ENCODE data around the gene ADAM29.
"Not testable (repeated sequence)": the region's sequence is repeated elsewhere in the genome, so short reads cannot be mapped to it uniquely, and the experiment has no call there.

Gene ADAM29

DNA sequence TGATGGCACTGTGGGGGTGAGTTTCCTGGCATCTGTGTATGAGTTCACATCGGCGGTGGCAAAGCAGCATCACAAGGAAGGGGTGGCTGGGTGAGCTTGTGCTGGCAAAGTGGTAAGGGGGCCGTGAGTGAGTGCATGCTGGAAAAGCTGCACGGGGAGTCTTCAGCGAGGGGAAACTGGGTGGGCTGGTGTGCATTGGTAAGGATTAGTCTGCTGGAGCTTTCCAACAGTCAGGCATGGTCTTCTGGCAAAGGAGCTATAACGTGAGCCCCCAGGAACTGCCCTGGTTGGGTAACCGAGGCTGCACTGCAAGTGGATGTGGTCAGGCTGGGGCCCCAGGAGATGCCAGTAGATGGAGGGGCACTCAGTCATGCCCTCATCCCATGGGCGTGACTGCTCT, 30.7 kb downstream of the ADAM29 start:
- DNase-seq (ENCODE audit: low spot score), result no peak

DNA sequence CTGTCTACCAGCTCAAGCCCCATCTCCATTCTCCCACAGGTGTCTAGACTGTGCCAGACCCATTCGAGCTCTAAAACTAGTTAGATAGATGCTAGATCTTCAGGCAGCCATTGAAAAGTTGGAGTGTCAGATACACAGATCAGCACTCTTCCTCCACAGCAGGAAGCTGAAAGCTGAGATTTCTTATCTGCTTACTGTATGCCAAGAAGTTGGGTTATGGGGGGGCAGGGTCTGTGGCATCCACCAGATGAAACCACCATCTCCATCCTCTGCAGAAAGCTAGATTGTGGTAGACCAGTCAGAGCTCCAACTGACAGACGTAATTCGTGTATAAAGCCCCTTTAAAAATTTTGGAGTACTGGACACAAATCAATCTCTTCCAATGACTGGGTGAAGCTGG, 54.8 kb downstream of the ADAM29 start:
- no peak for DNase-seq (ENCODE audit: low spot score)

DNA sequence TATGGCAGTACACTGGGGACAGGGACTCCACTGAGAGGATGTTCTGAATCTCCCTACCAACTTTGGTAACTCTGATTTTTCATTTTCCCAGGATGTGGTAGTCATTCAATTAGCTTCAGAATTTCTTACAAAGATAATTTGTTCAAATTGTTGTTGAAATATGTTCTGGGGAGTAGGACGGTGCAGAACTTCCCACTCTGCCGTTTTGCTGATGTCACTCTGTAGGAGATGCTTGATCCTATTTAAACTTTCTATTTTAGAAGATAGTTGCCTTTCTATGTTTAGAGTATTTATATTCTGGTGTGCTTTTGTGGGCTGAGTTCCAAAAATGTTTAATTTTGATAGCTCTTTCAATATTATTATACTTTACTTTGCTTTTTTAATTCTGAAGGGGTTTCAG, 55.2 kb downstream of the ADAM29 start:
- no peak for DNase-seq (ENCODE audit: low spot score)

DNA sequence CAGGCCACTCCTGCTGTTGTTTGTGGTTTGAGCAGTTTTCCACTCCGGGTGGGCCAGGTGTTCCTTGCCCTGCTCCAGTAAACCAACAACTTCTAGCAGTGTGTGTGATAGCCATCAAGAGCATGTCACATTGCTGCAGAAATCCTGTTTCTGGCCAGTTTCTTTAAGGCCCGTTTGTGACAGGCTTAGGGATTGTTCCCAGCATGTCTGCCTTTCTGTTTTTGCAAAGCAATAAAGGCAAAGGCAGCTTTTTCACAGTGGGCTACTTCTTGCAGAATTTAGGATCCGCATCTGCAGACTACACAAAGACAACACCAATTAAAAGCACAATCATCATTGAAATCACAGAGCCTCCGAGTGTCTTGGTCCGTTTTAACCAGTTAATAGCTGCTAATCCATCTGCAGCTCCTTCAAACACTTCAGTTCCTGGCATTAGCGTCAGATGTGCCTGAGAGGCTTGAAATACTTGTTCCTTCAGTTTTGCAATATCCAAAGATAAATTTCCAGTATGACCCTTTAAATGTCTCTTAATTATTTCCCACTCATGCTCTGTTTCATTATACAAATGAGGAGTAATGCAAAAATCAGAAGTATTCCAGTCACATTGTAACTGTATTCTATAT, 65.1 kb downstream of the ADAM29 start:
- DNase-seq (ENCODE audit: low spot score), result no peak

DNA sequence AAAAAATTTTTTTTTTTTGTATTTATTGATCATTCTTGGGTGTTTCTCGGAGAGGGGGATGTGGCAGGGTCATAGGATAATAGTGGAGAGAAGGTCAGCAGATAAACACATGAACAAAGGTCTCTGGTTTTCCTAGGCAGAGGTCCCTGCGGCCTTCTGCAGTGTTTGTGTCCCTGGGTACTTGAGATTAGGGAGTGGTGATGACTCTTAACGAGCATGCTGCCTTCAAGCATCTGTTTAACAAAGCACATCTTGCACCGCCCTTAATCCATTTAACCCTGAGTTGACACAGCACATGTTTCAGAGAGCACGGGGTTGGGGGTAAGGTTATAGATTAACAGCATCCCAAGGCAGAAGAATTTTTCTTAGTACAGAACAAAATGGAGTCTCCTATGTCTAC, 65.7 kb downstream of the ADAM29 start:
- DNase-seq (ENCODE audit: low spot score), result not testable (repeated sequence)

- no peak for DNase-seq (ENCODE audit: low spot score)
Measured at GRCh38 chr4:174989791-174990190, 71.6 kb downstream of the ADAM29 start.

- DNase-seq (ENCODE audit: low spot score), result no peak
Measured at GRCh38 chr4:174993916-174994315, 75.8 kb downstream of the ADAM29 start.

- no peak for DNase-seq (ENCODE audit: low spot score)
Measured at GRCh38 chr4:174996079-174996478, 77.9 kb downstream of the ADAM29 start.

DNA sequence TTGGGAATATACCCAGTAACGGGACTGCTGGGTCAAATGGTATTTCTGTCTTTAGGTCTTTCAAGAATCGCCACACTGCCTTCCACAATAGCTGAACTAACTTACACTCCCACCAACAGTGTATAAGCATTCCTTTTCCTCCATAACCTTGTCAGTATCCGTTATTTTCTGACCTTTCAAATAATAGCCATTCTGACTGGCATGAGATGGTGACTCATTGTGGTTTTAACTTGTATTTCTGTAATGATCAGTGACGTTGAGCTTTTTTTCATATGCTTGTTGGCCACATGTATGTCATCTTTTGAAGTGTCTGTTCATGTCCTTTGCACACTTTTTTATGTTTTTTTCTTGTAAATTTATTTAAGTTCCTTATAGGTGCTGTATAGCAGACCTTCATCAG, 81.2 kb downstream of the ADAM29 start:
- no peak for DNase-seq (ENCODE audit: low spot score)

DNA sequence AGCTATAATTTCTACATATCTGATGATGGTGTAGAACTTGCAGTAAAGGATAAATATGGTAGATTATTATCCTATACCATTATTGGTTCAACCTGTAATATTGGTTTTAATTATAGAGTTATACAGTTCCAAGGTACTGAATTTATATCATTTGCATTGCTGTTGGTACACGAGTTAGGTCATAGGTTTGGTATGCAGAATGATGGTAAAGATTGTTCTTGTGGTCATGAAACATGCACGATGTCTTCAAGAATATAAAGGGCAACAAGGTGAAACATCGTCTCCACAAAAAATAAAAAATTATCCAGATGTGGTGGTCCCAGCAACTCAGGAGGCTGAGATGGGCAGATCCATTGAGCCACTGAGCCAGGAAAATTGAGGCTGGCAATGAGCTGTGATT, 99.6 kb downstream of the ADAM29 start:
- DNase-seq (ENCODE audit: low spot score), result no peak

DNA sequence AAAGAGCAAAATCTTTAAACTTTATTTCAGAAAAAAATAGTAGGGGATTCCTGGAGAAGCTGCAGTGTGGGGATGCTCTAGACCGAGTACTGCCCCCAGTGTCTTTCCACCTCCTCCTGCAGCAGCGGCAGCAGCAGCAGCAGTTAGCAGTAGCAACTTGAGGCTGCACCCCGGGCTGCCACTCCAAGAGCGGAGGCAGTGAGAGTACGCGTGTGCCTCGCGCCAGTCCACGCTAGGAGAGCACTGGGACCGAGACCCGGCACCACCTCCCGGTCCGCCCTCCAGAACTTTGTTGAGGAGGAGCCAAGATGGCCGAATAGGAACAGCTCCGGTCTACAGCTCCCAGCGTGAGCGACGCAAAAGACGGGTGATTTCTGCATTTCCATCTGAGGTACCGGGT, 101.3 kb downstream of the ADAM29 start:
- DNase-seq (ENCODE audit: low spot score), result not testable (repeated sequence)

Measured in D341Med (cell line).